ENCODE measurements around the gene EYA2.

EYA2 gene

GRCh38 chr20:47013606-47014005 is 119.0 kb downstream of the EYA2 start:
- DNase-seq, result no peak

GRCh38 chr20:47016068-47016664 is 121.5 kb downstream of the EYA2 start:
- DNase-seq, result no peak

GRCh38 chr20:47018381-47018780 is 123.7 kb downstream of the EYA2 start:
- no peak for DNase-seq

GRCh38 chr20:47019121-47019824 is 124.6 kb downstream of the EYA2 start:
- no peak for DNase-seq

- DNase-seq, result no peak
Measured at GRCh38 chr20:47020231-47020630, 125.6 kb downstream of the EYA2 start.

- no peak for DNase-seq
Measured at GRCh38 chr20:47021850-47022249, 127.2 kb downstream of the EYA2 start.

- no peak for DNase-seq
Measured at GRCh38 chr20:47024461-47024937, 129.9 kb downstream of the EYA2 start.

GRCh38 chr20:47027042-47027441 is 132.4 kb downstream of the EYA2 start:
- DNase-seq, result no peak

GRCh38 chr20:47027456-47027855 is 132.8 kb downstream of the EYA2 start:
- no peak for DNase-seq

GRCh38 chr20:47028487-47028886 is 133.8 kb downstream of the EYA2 start:
- no peak for DNase-seq

- no peak for DNase-seq
Measured at GRCh38 chr20:47029845-47030244, 135.2 kb downstream of the EYA2 start.

GRCh38 chr20:47030271-47030810 is 135.7 kb downstream of the EYA2 start:
- no peak for DNase-seq

GRCh38 chr20:47031004-47031403 is 136.4 kb downstream of the EYA2 start:
- no peak for DNase-seq

GRCh38 chr20:47031821-47032220 is 137.2 kb downstream of the EYA2 start:
- DNase-seq, result no peak

- no peak for DNase-seq
Measured at GRCh38 chr20:47032933-47033578, 138.4 kb downstream of the EYA2 start.

- DNase-seq, result no peak
Measured at GRCh38 chr20:47033665-47034064, 139.0 kb downstream of the EYA2 start.

- DNase-seq, result no peak
Measured at GRCh38 chr20:47035026-47035590, 140.5 kb downstream of the EYA2 start.

- DNase-seq, result no peak
Measured at GRCh38 chr20:47036091-47036870, 141.6 kb downstream of the EYA2 start.

GRCh38 chr20:47038566-47039560 is 144.2 kb downstream of the EYA2 start:
- DNase-seq, result no peak

GRCh38 chr20:47040506-47041125 is 146.0 kb downstream of the EYA2 start:
- DNase-seq, result no peak

- DNase-seq, result no peak
Measured at GRCh38 chr20:47041396-47041899, 146.8 kb downstream of the EYA2 start.

All from CD4-positive, alpha-beta T cell treated with Interleukin-6 for 4 hours (primary cell).